OCI-LY7 (cell line): ENCODE data around the gene EPHX1. TPM values are rescaled to one million over a fixed set of nuclear protein-coding genes. Genes with fewer than 3 reads are reported as not detected.
"Not testable (repeated sequence)": the region's sequence is repeated elsewhere in the genome, so short reads cannot be mapped to it uniquely, and the experiment has no call there.

Source experiments
- BruUV-seq: library from RNA; stranded (reverse); fragments of 400-500 nt; replicated peaks from 2 replicates; lab custom pipeline; 2021; lab: Mats Ljungman, UMichigan
- CTCF ChIA-PET: fragments of 300-600 bp; sonication (Branson Sonifier 250); formaldehyde crosslinking; loops from one replicate; lab custom pipeline; 2022; ENCODE audit warnings: antibody characterized with exemption; ENCODE audit not compliant: unreplicated experiment; lab: Charles Lee
- POLR2A ChIA-PET: fragments of 300-600 bp; sonication (Branson Sonifier 250); formaldehyde crosslinking; loops from one replicate; lab custom pipeline; 2022; ENCODE audit warnings: antibody characterized with exemption; lab: Charles Lee
- DNase-seq: peaks from one replicate; pipeline ENCODE4 v3.0.0-alpha.2; 2015; ENCODE audit warnings: low spot score
- H2AFZ ChIP-seq: fragments of 200-600 bp; sonication (generic), shearing (Covaris generic); 2 replicates; pipeline ENCODE4 v1.6.1; 2014; ENCODE audit warnings: mild to moderate bottlenecking, antibody characterized with exemption, low read length, moderate library complexity
- H3K27ac ChIP-seq: fragments of 200-600 bp; sonication (generic); 2 replicates; pipeline ENCODE4 v1.5.1; 2014; ENCODE audit warnings: mixed run types, low read depth, mild to moderate bottlenecking, moderate library complexity, low read length, inconsistent platforms; ENCODE audit not compliant: poor library complexity, severe bottlenecking
- H3K36me3 ChIP-seq: fragments of 200-600 bp; sonication (generic); 2 replicates; pipeline ENCODE4 v1.6.1; 2014; ENCODE audit warnings: mild to moderate bottlenecking, antibody characterized with exemption, low read length, moderate library complexity, mixed read lengths; ENCODE audit not compliant: insufficient read depth
- H3K4me1 ChIP-seq: fragments of 200-600 bp; sonication (generic); 2 replicates; pipeline ENCODE4 v1.5.1; 2014; ENCODE audit warnings: mild to moderate bottlenecking, low read length; ENCODE audit not compliant: insufficient read depth, poor library complexity, severe bottlenecking
- H3K4me2 ChIP-seq: fragments of 200-600 bp; sonication (generic); 2 replicates; pipeline ENCODE4 v1.6.1; 2014; ENCODE audit warnings: mild to moderate bottlenecking, low read length
- H3K4me3 ChIP-seq: fragments of 200-600 bp; sonication (generic); 2 replicates; pipeline ENCODE4 v1.5.1; 2014; ENCODE audit warnings: mild to moderate bottlenecking, low read depth, low read length; ENCODE audit not compliant: poor library complexity, severe bottlenecking
- H3K79me2 ChIP-seq: fragments of 200-600 bp; sonication (generic); 2 replicates; pipeline ENCODE4 v1.6.1; 2016; ENCODE audit warnings: low read depth, mild to moderate bottlenecking, low read length, moderate library complexity, mixed read lengths; ENCODE audit not compliant: insufficient read depth
- H3K9me2 ChIP-seq: fragments of 200-600 bp; sonication (generic); 2 replicates; pipeline ENCODE4 v1.6.1; 2016; ENCODE audit warnings: mild to moderate bottlenecking, low read length, mixed read lengths; ENCODE audit not compliant: insufficient read depth
- H3K9me3 ChIP-seq: fragments of 200-600 bp; sonication (generic); 2 replicates; pipeline ENCODE4 v1.6.1; 2014; ENCODE audit warnings: mild to moderate bottlenecking, mixed run types, low read length, mixed read lengths
- H4K20me1 ChIP-seq: fragments of 200-600 bp; sonication (generic); 2 replicates; pipeline ENCODE4 v1.6.1; 2014; ENCODE audit warnings: mild to moderate bottlenecking, antibody characterized with exemption, low read length, moderate library complexity, mixed read lengths; ENCODE audit not compliant: insufficient read depth
- EZH2phosphoT487 ChIP-seq: fragments of 200-600 bp; sonication (generic); IDR thresholded peaks from 2 replicates; pipeline ENCODE4 v1.6.1; 2018; ENCODE audit warnings: low read depth, borderline replicate concordance, mild to moderate bottlenecking, mixed run types, antibody characterized with exemption, low read length, moderate library complexity, mixed read lengths
- intact Hi-C: fragments of 100-400 bp; cut with micrococcal nuclease; formaldehyde crosslinking; loops from one replicate; pipeline ENCODE4 v1.10.0; 2022; ENCODE audit not compliant: unreplicated experiment
- total RNA-seq, 2 experiments: library from RNA; depleted of rRNA in 1 of 2; stranded (reverse); fragments of >200 nt in 1 of 2; shearing (Covaris generic) in 1 of 2; gene quantifications; 2 replicates each; pipeline ENCODE4 v1.2.3, GENCODE V29; 2014 to 2022
- TF ChIP-seq, protein P1 (sequence below): fragments of 200-600 bp; sonication (generic); conservative IDR thresholded peaks from 2 replicates; pipeline ENCODE4 v1.5.1; 2014; ENCODE audit warnings: mild to moderate bottlenecking, antibody characterized with exemption, low read length, moderate library complexity, mixed read lengths

Gene EPHX1
- total RNA-seq, 2 experiments from 2014 or later = 0.44 to 1.3 TPM

DNA sequence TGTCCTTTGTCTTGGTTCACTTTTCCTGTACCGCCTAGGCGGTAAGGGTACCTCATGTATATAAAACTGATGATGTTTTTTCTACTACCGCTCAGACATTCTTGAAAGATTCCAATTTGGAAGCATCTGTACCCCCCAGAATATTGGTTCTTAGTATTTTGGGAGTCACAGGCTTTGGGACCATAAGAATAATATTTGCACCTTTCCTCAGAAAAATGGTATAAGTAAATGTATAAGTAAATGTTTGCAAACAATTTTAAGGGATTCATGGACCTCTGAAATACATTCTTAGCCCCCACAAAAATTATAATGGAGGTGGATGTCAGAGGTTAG lies 31.6 kb upstream of the EPHX1 start:
- Histone ChIP-seq H3K4me3 (peak overlapping the region; percentile 78), H3K9me2 (no peaks in the 10 kb centered on the region), H3K79me2 (peaks cover 64% of the 10 kb centered on the region), H3K36me3 (peaks cover 48% of the 10 kb centered on the region), H3K27ac (peak overlapping the region; percentile 91), H3K9me3 (no peaks in the 10 kb centered on the region), H3K4me2 (peak overlapping the region; percentile 87), H4K20me1 (peaks cover 29% of the 10 kb centered on the region; the same call in 1 of the 2 replicates), H3K4me1 (peaks cover 61% of the 10 kb centered on the region), H2AFZ (no peak overlapping the region)
- ChIA-PET CTCF (interaction anchor here (1.1 to 2.2 kb wide), 3 partner anchors 11 to 212 kb away, joined by 3 to 11 read pairs (median 7); no protein-coding TSS in a partner anchor), POLR2A (interaction anchor here (0.6 to 3.0 kb wide), 29 partner anchors 8 to 334 kb away, joined by 3 to 14 read pairs (median 4); partner anchors contain the start of genes PYCR2 and TMEM63A)
- intact Hi-C loops = no loop called here
- DNase-seq = no peak
- TF ChIP-seq, protein P1, sequence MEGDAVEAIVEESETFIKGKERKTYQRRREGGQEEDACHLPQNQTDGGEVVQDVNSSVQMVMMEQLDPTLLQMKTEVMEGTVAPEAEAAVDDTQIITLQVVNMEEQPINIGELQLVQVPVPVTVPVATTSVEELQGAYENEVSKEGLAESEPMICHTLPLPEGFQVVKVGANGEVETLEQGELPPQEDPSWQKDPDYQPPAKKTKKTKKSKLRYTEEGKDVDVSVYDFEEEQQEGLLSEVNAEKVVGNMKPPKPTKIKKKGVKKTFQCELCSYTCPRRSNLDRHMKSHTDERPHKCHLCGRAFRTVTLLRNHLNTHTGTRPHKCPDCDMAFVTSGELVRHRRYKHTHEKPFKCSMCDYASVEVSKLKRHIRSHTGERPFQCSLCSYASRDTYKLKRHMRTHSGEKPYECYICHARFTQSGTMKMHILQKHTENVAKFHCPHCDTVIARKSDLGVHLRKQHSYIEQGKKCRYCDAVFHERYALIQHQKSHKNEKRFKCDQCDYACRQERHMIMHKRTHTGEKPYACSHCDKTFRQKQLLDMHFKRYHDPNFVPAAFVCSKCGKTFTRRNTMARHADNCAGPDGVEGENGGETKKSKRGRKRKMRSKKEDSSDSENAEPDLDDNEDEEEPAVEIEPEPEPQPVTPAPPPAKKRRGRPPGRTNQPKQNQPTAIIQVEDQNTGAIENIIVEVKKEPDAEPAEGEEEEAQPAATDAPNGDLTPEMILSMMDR = no peak
- TF ChIP-seq EZH2phosphoT487 = no peak
- no TSS peak for BruUV-seq

DNA sequence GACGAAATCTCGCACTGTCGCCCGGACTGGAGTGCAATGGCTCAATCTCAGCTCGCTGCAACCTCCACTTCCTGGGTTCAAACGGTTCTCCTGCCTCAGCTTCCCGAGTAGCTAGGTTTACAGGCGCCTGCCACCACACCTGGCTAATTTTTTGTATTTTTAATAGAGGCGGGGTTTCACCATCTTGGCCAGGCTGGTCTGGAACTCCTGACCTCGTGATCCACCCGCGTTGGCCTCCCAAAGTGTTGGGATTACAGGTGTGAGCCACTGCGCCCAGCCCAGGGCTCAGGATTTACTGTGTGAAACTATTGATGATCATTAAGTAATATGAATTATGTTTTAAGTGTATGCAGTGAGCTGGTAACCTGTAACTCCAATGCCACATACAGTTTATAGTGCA lies 30.8 kb upstream of the EPHX1 start:
- Histone ChIP-seq H3K4me1 (peaks cover 67% of the 10 kb centered on the region), H3K36me3 (peaks cover 57% of the 10 kb centered on the region), H4K20me1 (peaks cover 29% of the 10 kb centered on the region; the same call in 1 of the 2 replicates), H3K4me3 (peak overlapping the region; percentile 78), H3K79me2 (peaks cover 73% of the 10 kb centered on the region), H3K4me2 (peak overlapping the region; percentile 87)
- POLR2A ChIA-PET = interaction anchor here (0.6 to 3.0 kb wide), 24 partner anchors 9 to 335 kb away, joined by 3 to 14 read pairs (median 4); partner anchors contain the start of genes LEFTY2 and TMEM63A
- DNase-seq, H3K9me2 ChIP-seq, BruUV-seq, H3K9me3 ChIP-seq, H2AFZ ChIP-seq, H3K27ac ChIP-seq, intact Hi-C loops: not testable (repeated sequence)
- CTCF ChIA-PET = interaction anchor here (0.6 kb wide), 1 partner anchor 1018 kb away, joined by 3 read pairs; no protein-coding TSS in a partner anchor

DNA sequence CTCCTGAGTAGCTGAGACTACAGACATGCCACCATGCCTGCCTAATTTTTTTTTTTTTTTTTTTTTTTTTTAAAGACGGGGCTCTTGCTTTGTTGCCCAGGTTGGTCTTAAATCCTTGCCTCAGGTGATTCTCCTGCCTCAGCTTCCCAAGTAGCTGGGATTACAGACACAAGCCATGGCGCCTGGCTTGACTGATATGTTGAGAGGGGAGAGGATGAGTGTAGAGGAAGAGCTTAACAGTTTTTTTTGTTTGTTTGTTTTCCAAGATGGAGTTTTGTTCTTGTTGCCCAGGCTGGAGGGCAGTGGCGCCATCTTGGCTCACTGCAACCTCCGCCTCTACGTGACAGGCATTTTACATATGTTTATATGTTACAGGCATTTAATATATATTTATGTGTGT lies 29.8 kb upstream of the EPHX1 start:
- no peak overlapping the region for H3K27ac ChIP-seq
- H3K9me3 ChIP-seq = no peaks in the 10 kb centered on the region
- BruUV-seq = no TSS peak
- peaks cover 81% of the 10 kb centered on the region for H3K79me2 ChIP-seq
- no peaks in the 10 kb centered on the region for H3K9me2 ChIP-seq
- H2AFZ ChIP-seq = no peak overlapping the region
- DNase-seq = no peak
- peak overlapping the region; percentile 78 for H3K4me3 ChIP-seq
- CTCF ChIA-PET = no interaction called here
- H3K4me2 ChIP-seq = peak overlapping the region; percentile 87
- intact Hi-C loops = no loop called here
- peaks cover 29% of the 10 kb centered on the region; the same call in 1 of the 2 replicates for H4K20me1 ChIP-seq
- POLR2A ChIA-PET = interaction anchor here (0.7 to 1.6 kb wide), 7 partner anchors 33 to 337 kb away, joined by 3 to 6 read pairs (median 4); partner anchors contain the start of gene LEFTY2
- TF ChIP-seq EZH2phosphoT487 = no peak
- TF ChIP-seq, protein P1 = no peak; the same call in 1 of the 2 replicates
- H3K36me3 ChIP-seq = peaks cover 66% of the 10 kb centered on the region
- peaks cover 67% of the 10 kb centered on the region for H3K4me1 ChIP-seq
